GM19193 (cell line): ENCODE measurements around the gene SLC44A2.

ENCODE experiments used
- POLR2A ChIP-seq: IDR thresholded peaks from 4 replicates; pipeline ENCODE4 v1.6.1; 2011; ENCODE audit not compliant: insufficient read depth, insufficient read length; ENCODE audit errors: extremely low read depth

The SLC44A2 gene

GRCh38 chr19:10655457-10656312, 30.3 kb downstream of the SLC44A2 start:
- TF ChIP-seq POLR2A, result no peak

- TF ChIP-seq POLR2A, result no peak
These were observed 35.0 kb downstream of the SLC44A2 start for GRCh38 chr19:10660346-10660745.

- TF ChIP-seq POLR2A, result no peak
These were observed 36.6 kb downstream of the SLC44A2 start for GRCh38 chr19:10661946-10662345.

- no peak for TF ChIP-seq POLR2A
These were observed 37.3 kb downstream of the SLC44A2 start for GRCh38 chr19:10662384-10663251.

- TF ChIP-seq POLR2A, result no peak
These were observed 42.5 kb downstream of the SLC44A2 start for GRCh38 chr19:10667867-10668266.

GRCh38 chr19:10669246-10669645, 43.9 kb downstream of the SLC44A2 start:
- TF ChIP-seq POLR2A, result no peak

- TF ChIP-seq POLR2A, result no peak
These were observed 44.8 kb downstream of the SLC44A2 start for GRCh38 chr19:10670182-10670581.

- TF ChIP-seq POLR2A, result no peak
These were observed 45.8 kb downstream of the SLC44A2 start for GRCh38 chr19:10670876-10671804.

GRCh38 chr19:10677751-10678150, 52.4 kb downstream of the SLC44A2 start:
- no peak for TF ChIP-seq POLR2A

GRCh38 chr19:10678813-10679212, 53.5 kb downstream of the SLC44A2 start:
- no peak for TF ChIP-seq POLR2A

- no peak for TF ChIP-seq POLR2A
These were observed 54.4 kb downstream of the SLC44A2 start for GRCh38 chr19:10679743-10680142.

GRCh38 chr19:10680545-10681135, 55.3 kb downstream of the SLC44A2 start:
- TF ChIP-seq POLR2A, result no peak

- peak; percentile 1 for TF ChIP-seq POLR2A
These were observed 56.3 kb downstream of the SLC44A2 start for GRCh38 chr19:10681658-10682057.

- peak; percentile 12 for TF ChIP-seq POLR2A
These were observed 57.2 kb downstream of the SLC44A2 start for GRCh38 chr19:10682397-10683063.
